ENCODE results near the gene FAM120A. TPM values are rescaled to one million over a fixed set of nuclear protein-coding genes. Genes with fewer than 3 reads are reported as not detected.
"Not testable (repeated sequence)": the region's sequence is repeated elsewhere in the genome, so short reads cannot be mapped to it uniquely, and the experiment has no call there.

The FAM120A gene
- total RNA-seq, 3 donors from 2014 or later, result 168 to 215 (median 209) TPM

DNA sequence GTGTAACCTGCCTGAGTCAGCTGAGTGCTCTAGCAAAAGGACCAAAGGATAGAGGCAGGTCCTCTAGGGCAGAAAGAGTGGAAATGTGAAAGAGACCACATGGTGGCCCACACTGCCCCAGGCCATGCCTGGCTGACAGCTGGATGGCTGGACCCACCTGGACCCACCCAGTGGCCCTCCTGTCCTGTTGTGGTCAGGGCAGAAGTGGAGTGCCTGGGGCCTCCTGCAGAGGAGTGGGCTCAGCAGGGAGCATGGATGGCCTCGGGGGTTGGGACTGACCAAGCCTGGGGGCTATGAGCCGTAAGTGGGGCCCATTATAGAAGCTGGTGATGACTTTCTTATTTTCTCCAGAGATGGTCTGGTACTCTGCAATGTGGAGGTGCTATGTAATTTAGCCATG, 57.6 kb downstream of the FAM120A start:
- DNase-seq (no peak), ATAC-seq (no peak)
- H3K36me3 ChIP-seq (ENCODE audit: low read depth), result no peaks in the 10 kb centered on the region
- intact Hi-C loops (cut with DNase I, micrococcal nuclease), result no loop called here
- H3K9me3 ChIP-seq, result no peaks in the 10 kb centered on the region
- H3K4me1 ChIP-seq (ENCODE audit: low read depth), result peaks cover 20% of the 10 kb centered on the region
- no peak overlapping the region for H3K4me3 ChIP-seq
- no peak for TF ChIP-seq CTCF (IDR thresholded peaks at IDR 0.05)

DNA sequence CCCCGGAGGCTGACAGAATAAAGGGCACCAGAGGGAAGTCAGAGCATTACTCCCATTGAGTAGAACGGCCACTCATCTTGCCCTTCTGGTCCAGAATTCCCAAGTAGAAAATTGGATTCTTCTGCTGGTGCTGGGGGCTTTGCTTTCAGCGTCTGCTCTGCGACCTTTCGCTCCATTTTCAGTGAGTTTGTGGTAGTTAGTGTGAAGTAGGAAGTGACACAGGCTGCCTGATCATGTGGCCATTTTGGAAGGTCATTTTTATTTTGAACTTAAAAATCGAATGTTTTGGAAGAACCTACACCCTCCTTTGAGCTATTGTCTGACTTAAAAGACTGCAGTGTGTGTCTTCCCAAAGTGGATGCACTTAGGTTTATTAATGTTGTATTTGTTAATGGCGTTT, 58.6 kb downstream of the FAM120A start:
- Histone ChIP-seq H3K4me1 (ENCODE audit: low read depth) (peaks cover 14% of the 10 kb centered on the region), H3K36me3 (ENCODE audit: low read depth) (no peaks in the 10 kb centered on the region), H3K9me3 (no peaks in the 10 kb centered on the region), H3K4me3 (no peak overlapping the region)
- no peak for DNase-seq
- no peak for ATAC-seq
- intact Hi-C loops (cut with DNase I, micrococcal nuclease), result no loop called here
- TF ChIP-seq CTCF (IDR thresholded peaks at IDR 0.05), result no peak

DNA sequence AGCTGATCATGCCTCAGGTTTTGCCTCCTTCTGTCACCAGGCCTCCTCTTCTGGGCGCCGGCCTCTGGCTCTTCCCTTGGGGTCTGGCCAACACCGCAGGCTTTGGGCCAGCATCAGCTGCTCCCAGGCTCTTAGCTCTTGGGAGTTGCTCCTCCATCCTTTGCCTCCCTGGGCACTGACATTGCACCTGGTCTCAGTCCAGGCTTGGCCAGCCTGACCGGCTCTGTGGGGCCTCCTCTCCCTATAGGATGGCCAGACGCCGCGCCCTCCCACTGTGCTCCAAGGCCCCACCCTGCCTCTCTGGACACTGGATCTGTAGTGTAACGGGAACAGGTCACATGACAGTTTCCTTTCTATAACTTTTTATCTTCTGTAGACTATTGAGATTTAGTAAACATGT, 59.7 kb downstream of the FAM120A start:
- H3K36me3 ChIP-seq (ENCODE audit: low read depth); H3K4me1 ChIP-seq (ENCODE audit: low read depth); intact Hi-C loops (cut with DNase I, micrococcal nuclease); H3K4me3 ChIP-seq; H3K9me3 ChIP-seq: not testable (repeated sequence)
- DNase-seq (peak; percentile 29 to 63 (median 50)), ATAC-seq (peak; percentile 74)

- intact Hi-C loops (cut with DNase I, micrococcal nuclease); H3K4me3 ChIP-seq; DNase-seq; H3K9me3 ChIP-seq; H3K36me3 ChIP-seq (ENCODE audit: low read depth); H3K4me1 ChIP-seq (ENCODE audit: low read depth): not testable (repeated sequence)
- ATAC-seq, result peak; percentile 32
Measured at GRCh38 chr9:93512170-93512812, 60.8 kb downstream of the FAM120A start.

DNA sequence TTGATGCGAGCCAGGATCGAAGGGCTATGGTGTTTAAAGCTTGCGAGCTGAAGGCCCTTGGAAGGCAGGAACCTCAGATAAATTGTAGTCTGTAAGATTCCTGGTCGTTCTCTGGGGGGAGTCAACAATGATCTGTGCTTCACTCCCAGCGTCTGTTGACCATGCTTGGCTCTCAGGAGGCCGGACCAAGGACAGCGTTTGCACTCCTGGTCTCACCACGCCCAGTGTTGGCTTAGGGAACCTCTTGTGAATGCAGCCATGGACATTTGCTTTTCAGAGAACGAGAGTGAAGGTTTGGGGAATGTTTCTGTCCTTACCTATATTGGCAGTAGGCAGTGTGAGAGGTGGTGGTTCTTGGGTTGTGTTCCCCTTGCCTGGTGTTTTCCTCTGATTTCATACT, 62.1 kb downstream of the FAM120A start:
- intact Hi-C loops (cut with DNase I, micrococcal nuclease), result no loop called here
- no peak for TF ChIP-seq CTCF (IDR thresholded peaks at IDR 0.05)

DNA sequence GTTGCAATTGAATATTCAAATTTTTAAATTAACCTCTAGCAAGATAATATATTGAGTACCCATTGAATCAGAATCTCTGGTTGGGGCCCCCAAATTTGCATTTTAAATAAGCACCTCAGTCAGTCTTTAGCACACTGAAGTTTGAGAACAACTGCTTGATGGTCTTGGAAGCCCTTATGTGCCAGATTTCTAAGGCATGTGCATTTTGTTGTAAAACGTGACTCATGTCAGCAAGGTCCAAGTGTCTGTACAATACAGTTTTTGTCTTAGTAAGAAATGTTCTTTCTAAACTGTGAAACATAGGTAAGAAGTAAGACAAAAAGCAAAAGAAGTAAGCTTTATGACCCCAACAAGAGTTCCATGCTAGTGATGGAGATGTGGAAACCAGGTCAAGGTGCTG, 65.8 kb downstream of the FAM120A start:
- no peak for TF ChIP-seq CTCF (IDR thresholded peaks at IDR 0.05)

More for the DNA sequence above, 62.1 kb downstream of the FAM120A start:
- Histone ChIP-seq H3K4me1 (ENCODE audit: low read depth) (peaks cover 7% of the 10 kb centered on the region), H3K36me3 (ENCODE audit: low read depth) (no peaks in the 10 kb centered on the region), H3K9me3 (no peaks in the 10 kb centered on the region), H3K4me3 (no peak overlapping the region)
- DNase-seq (no peak), ATAC-seq (no peak)

GRCh38 chr9:93520523-93520922, 69.0 kb downstream of the FAM120A start:
- no peak for TF ChIP-seq CTCF (IDR thresholded peaks at IDR 0.05)
- Histone ChIP-seq H3K9me3 (no peaks in the 10 kb centered on the region), H3K4me3 (no peak overlapping the region), H3K4me1 (ENCODE audit: low read depth) (no peaks in the 10 kb centered on the region), H3K36me3 (ENCODE audit: low read depth) (no peaks in the 10 kb centered on the region)
- peak; percentile 21 for ATAC-seq
- no peak for DNase-seq
- intact Hi-C loops (cut with DNase I, micrococcal nuclease), result no loop called here

More for the DNA sequence above, 65.8 kb downstream of the FAM120A start:
- ATAC-seq (no peak), DNase-seq (no peak)
- Histone ChIP-seq H3K36me3 (ENCODE audit: low read depth) (no peaks in the 10 kb centered on the region), H3K9me3 (no peaks in the 10 kb centered on the region), H3K4me1 (ENCODE audit: low read depth) (no peaks in the 10 kb centered on the region), H3K4me3 (no peak overlapping the region)
- intact Hi-C loops (cut with DNase I, micrococcal nuclease), result no loop called here

All from mucosa of descending colon (tissue), 3 donors.